ENCODE data around the gene ERBIN. TPM values are rescaled to one million over a fixed set of nuclear protein-coding genes. Genes with fewer than 3 reads are reported as not detected.

ERBIN gene
- total RNA-seq, 1 donor from 2014 or later: 84.6 TPM

DNA sequence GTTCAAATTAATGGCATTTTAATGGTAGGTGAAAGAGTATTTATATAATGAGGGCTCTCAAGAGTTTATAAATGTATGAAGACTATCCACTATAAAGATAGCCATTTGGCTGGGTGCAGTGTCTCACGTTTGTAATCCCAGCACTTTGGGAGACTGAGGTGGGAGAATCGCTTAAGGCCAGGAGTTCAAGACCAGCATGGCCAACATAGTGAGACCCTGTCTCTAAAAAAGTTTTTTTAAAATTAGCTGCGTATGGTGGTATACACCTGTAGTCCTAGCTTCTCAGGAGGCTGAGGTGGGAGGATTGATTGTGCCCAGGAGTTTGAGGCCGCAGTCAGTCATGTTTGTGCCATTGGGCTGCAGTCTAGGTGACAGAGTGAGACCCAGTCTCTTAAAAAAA is 61.6 kb downstream of the ERBIN start:
- H3K4me1 Mint-ChIP-seq (ENCODE audit: low read depth): peaks cover 28% of the 10 kb centered on the region
- no peak for DNase-seq (ENCODE audit: low spot score, unreplicated experiment)
- H3K9me3 Mint-ChIP-seq (ENCODE audit: low read depth): no peaks in the 10 kb centered on the region
- peaks cover 11% of the 10 kb centered on the region for H3K36me3 Mint-ChIP-seq (ENCODE audit: insufficient read depth)
- H3K4me3 Mint-ChIP-seq (ENCODE audit: low read depth): no peak overlapping the region
- no peaks in the 10 kb centered on the region for H3K27me3 Mint-ChIP-seq
- TF ChIP-seq, protein P1, sequence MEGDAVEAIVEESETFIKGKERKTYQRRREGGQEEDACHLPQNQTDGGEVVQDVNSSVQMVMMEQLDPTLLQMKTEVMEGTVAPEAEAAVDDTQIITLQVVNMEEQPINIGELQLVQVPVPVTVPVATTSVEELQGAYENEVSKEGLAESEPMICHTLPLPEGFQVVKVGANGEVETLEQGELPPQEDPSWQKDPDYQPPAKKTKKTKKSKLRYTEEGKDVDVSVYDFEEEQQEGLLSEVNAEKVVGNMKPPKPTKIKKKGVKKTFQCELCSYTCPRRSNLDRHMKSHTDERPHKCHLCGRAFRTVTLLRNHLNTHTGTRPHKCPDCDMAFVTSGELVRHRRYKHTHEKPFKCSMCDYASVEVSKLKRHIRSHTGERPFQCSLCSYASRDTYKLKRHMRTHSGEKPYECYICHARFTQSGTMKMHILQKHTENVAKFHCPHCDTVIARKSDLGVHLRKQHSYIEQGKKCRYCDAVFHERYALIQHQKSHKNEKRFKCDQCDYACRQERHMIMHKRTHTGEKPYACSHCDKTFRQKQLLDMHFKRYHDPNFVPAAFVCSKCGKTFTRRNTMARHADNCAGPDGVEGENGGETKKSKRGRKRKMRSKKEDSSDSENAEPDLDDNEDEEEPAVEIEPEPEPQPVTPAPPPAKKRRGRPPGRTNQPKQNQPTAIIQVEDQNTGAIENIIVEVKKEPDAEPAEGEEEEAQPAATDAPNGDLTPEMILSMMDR (IDR thresholded peaks at IDR 0.05; ENCODE audit: unreplicated experiment): no peak
- H3K27ac Mint-ChIP-seq: no peak overlapping the region

DNA sequence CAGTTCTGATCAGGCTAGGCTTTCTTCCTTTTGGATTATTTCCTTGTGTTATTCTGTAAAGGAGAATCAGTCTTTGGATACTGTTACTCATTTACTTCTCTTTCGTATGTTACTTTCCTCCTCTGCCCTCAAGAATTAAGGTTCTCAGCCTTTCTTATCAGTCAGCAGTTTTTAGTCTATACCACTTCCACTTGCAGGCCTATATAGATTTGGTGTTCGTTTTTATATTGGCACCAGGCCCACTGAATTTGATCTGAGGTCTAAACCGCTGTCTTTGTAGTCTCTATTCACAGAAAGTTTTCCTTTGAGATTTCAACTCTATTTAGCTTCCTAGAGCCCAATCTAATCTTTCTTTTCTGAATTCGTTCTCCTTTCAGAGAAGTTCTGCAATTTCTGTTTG is 62.8 kb downstream of the ERBIN start:
- Mint-ChIP-seq H3K9me3 (ENCODE audit: low read depth) (no peaks in the 10 kb centered on the region), H3K4me3 (ENCODE audit: low read depth) (no peak overlapping the region), H3K36me3 (ENCODE audit: insufficient read depth) (peaks cover 11% of the 10 kb centered on the region), H3K27me3 (no peaks in the 10 kb centered on the region), H3K27ac (peak overlapping the region; percentile 3), H3K4me1 (ENCODE audit: low read depth) (peaks cover 25% of the 10 kb centered on the region)
- TF ChIP-seq, protein P1 (IDR thresholded peaks at IDR 0.05; ENCODE audit: unreplicated experiment): no peak
- DNase-seq (ENCODE audit: low spot score, unreplicated experiment): no peak

DNA sequence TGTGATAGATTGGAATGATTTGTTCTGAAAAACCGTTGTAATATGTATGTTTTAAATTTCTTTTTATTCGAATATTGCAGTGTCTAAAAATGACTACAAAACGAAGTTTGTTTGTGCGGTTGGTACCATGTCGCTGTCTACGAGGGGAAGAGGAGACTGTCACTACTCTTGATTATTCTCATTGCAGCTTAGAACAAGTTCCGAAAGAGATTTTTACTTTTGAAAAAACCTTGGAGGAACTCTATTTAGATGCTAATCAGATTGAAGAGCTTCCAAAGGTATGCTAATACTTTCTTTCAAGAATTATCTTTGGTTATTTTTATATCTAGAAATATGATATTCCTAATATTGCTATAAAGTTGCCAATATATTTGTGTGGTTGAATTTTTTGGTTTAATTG is 66.3 kb downstream of the ERBIN start:
- no peak overlapping the region for H3K4me3 Mint-ChIP-seq (ENCODE audit: low read depth)
- TF ChIP-seq, protein P1 (IDR thresholded peaks at IDR 0.05; ENCODE audit: unreplicated experiment): no peak
- no peak overlapping the region for H3K27ac Mint-ChIP-seq
- H3K36me3 Mint-ChIP-seq (ENCODE audit: insufficient read depth): peaks cover 22% of the 10 kb centered on the region
- H3K4me1 Mint-ChIP-seq (ENCODE audit: low read depth): peaks cover 3% of the 10 kb centered on the region
- H3K9me3 Mint-ChIP-seq (ENCODE audit: low read depth): no peaks in the 10 kb centered on the region
- H3K27me3 Mint-ChIP-seq: no peaks in the 10 kb centered on the region
- DNase-seq (ENCODE audit: low spot score, unreplicated experiment): no peak

DNA sequence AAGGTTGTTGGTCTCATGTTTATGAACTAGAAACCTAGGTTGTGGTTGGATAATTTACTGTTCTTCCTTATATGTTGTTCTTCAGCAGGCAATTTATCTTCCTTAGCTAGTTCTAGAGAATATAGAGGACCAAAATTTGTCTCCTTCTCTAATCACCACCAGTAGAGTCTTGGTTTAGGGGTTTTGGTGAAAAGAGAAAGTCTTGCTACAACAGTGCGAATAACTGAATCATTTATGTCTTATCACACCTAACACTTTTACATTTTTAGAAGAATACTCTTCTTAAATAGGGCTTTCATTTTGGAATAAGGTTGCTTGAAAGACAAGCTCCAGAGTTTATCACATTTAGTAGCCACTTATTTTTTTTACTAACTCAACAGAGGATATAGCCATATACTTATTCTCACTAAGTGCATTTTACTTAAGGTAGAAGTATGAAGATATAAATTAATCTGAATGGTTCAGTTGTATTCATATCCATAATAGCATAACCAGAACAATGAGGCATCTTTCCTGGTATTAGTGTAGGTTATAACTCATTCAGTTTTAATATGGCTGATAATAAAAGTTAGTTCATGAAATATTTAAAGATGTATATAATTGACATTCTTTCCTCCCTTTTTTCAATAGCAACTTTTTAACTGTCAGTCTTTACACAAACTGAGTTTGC is 67.9 kb downstream of the ERBIN start:
- DNase-seq (ENCODE audit: low spot score, unreplicated experiment): no peak
- Mint-ChIP-seq H3K36me3 (ENCODE audit: insufficient read depth) (peaks cover 21% of the 10 kb centered on the region), H3K9me3 (ENCODE audit: low read depth) (no peaks in the 10 kb centered on the region), H3K27me3 (no peaks in the 10 kb centered on the region), H3K4me1 (ENCODE audit: low read depth) (no peaks in the 10 kb centered on the region), H3K27ac (no peak overlapping the region), H3K4me3 (ENCODE audit: low read depth) (no peak overlapping the region)
- TF ChIP-seq, protein P1 (IDR thresholded peaks at IDR 0.05; ENCODE audit: unreplicated experiment): no peak

DNA sequence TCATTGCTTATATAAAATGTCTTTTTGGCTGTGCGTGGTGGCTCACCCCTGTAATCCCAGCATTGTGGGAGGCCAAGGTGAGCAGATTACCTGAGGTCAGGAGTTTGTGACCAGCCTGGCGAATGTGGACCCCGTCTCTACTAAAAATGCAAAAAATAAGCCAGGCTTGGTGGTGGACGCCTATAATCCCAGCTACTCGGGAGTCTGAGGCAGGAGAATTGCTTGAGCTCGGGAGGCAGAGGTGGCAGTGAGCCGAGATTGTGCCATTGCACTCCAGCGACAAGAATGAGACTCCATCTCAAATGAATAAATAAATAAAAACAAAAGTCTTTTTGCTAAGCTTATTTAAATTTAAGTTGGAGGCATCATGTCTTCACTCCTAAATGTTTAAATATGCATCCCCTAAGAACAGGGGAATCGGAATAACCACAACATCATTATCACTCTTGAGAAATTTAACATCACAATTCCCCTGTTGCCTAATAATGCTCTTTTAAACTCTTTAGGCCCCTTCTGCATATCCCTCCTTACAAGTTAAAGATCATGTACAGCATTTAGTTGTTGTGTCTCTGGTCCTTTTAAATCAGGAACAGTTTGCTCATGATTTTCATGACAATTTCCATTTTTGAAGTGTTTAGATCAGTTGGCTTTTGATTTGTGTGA is 72.8 kb downstream of the ERBIN start:
- no peak overlapping the region for H3K4me3 Mint-ChIP-seq (ENCODE audit: low read depth)
- H3K27me3 Mint-ChIP-seq: no peaks in the 10 kb centered on the region
- peak overlapping the region; percentile 72 for H3K27ac Mint-ChIP-seq
- TF ChIP-seq, protein P1 (IDR thresholded peaks at IDR 0.05; ENCODE audit: unreplicated experiment): no peak
- no peak for DNase-seq (ENCODE audit: low spot score, unreplicated experiment)
- peaks cover 35% of the 10 kb centered on the region for H3K36me3 Mint-ChIP-seq (ENCODE audit: insufficient read depth)
- H3K9me3 Mint-ChIP-seq (ENCODE audit: low read depth): no peaks in the 10 kb centered on the region
- peaks cover 6% of the 10 kb centered on the region for H3K4me1 Mint-ChIP-seq (ENCODE audit: low read depth)

Measured in progenitor cell of endocrine pancreas (in vitro differentiated cells).